CD1c-positive myeloid dendritic cell (primary cell): ENCODE data around the gene NIPAL4.

Experiments
- DNase-seq: peaks from one replicate; pipeline ENCODE4 v3.0.0-alpha.2; 2016; ENCODE audit errors: extremely low spot score

NIPAL4 gene

GRCh38 chr5:157516006-157516405 lies 56.0 kb downstream of the NIPAL4 start:
- no peak for DNase-seq

DNA sequence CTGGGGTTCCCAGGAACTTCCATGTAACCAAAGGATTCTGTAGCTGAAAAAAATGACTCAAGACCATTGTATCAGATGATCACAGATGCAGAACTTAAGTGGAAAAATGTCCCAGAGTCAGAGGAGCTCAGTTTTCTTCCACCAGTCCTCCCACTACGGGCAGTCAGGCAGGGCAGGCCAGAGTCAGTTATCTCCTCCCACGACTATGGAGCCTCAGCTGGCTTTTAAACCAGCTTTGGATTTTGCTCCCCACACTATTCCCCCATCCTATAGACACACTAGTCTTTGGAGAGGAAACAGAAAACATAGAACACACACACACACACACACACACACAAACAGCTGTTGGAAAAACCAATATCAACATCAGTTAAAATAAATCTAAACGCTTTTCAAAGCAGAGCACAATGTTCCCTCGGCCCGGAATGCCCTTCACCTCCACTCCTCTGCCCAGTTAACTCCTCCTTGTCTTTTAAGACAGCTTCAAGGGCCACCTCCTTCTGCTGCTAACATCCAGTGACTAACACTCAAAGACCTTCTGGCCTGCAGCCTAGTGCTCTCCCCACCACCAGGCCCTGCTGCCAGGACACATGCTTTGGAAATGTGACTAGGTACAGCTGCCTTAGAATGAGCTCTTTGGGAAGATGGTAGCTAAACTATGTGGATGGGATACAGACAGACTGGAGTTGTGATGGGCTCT lies 56.8 kb downstream of the NIPAL4 start:
- no peak for DNase-seq

DNA sequence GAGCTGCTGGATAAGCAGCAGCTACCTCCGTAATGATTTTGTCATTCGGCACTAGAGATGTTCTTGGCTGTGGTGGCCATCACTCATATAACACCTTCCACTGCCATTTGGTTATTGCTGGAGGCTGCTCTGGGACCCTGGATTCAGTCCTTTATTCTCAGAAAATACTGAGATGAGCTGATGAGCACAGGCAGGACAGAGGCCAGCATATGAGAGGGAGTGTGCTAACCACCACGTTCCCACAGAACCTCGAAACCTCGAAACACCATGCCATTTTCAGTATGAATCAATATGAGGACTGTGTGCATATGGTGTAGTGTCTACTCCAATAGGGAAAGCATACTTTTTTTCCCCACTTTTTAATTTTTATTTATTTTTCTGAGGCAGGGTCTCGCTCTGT lies 59.0 kb downstream of the NIPAL4 start:
- no peak for DNase-seq

DNA sequence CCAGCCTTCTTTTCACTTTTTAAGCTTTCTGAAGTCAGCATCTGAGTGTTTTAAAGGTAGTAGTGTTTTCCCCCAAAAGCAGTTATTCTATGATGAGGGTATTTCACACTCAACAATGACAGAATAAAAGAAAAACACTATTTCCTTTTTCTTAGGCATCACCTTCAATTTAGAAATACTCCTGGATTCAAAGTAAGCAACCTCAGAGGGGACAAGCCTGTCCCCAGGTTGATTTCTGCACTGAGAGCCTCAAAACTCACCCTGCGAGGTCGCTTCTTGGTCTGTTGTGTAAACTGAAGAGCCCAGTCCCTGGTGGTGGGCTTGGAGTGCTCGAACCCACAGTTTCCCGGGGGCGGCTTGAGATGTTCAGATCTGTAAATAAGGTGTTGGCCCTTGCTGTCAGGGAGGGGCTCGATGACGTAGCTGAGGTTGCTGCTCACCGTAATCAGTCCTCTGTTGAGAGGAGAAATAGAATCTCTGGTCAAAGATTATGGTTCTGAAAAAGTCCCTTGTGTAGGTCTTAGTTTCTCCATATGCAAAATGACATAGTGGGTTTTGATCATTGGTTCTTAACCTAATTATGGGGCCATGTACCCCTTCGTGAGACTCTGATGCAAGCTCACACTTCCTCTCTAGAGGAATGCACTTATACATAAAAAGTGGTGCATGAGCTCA lies 59.7 kb downstream of the NIPAL4 start:
- DNase-seq = no peak

DNA sequence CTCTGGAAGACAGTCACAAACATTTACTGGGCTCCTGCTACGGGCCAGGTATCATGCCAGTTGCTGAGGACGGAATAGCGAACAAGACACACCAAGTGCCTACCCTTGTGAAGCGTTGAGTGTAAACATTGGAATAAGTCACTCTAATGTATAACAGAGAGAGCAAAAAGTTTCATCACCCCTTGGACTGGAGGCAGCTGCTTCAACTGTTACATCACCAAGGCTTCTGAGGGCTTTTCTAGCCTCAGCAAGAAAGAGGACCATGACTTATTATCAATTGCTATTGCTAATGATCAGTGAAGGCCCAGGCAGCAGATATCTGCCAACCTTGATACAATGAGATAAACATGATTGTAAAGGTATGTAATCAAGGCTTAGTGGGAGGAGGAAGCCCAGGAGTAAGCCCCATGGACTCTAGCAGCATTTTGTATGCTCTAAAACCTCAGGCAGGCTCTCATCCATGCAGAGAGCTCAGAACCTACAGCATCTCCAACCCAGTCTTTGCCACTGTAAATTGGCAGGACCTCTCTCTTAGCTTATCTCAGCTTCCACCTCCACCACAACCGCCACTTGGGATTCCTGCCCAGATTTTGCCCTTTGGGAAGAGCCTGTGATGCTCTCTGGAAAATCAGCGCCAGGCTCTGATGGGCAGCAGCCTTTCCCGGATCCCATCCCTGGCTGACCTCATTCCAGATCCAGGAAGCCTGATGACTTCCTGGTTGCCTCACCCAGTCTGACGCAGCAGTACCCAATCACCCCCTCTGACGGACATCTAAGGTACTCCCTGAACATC lies 61.1 kb downstream of the NIPAL4 start:
- DNase-seq = no peak

- DNase-seq = no peak
Measured at GRCh38 chr5:157521704-157522029, 61.7 kb downstream of the NIPAL4 start.

GRCh38 chr5:157523976-157524375 lies 64.0 kb downstream of the NIPAL4 start:
- DNase-seq = no peak
